Keratinocyte (primary cell): ENCODE results near the gene ZNF831.

Source experiments
- CTCF ChIP-seq, 3 experiments: IDR thresholded peaks in 1 of 3; conservative IDR thresholded peaks in 1 of 3; optimal IDR thresholded peaks in 1 of 3; 2 replicates in 2 of 3; 3 replicates in 1 of 3; pipeline versions ENCODE3 to v1.5.1; 2011; ENCODE audit warnings: low read length in 3 of 3, mild to moderate bottlenecking in 3 of 3, moderate library complexity in 2 of 3, control low read depth in 1 of 3, inconsistent platforms in 1 of 3; ENCODE audit not compliant: insufficient read depth in 2 of 3; ENCODE audit errors: extremely low read depth in 1 of 3
- EZH2 ChIP-seq: IDR thresholded peaks from one replicate; pipeline ENCODE4 v1.6.1; 2012; ENCODE audit warnings: inconsistent platforms, mild to moderate bottlenecking, low read length, moderate library complexity

GRCh38 chr20:59204165-59204894, 40.7 kb downstream of the ZNF831 start:
- TF ChIP-seq CTCF (optimal IDR thresholded peaks at IDR 0.05 in 1 of 3, IDR thresholded peaks at IDR 0.05 in 1 of 3, conservative IDR thresholded peaks at IDR 0.05 in 1 of 3; ENCODE audit: extremely low read depth in 1 of 3, insufficient read depth in 2 of 3, low read length in 3 of 3): no peak
- no peak for TF ChIP-seq EZH2
